Liver (tissue), 9 donors: Measurements from ENCODE around the gene GALK1. TPM values are rescaled to one million over a fixed set of nuclear protein-coding genes. Genes with fewer than 3 reads are reported as not detected.

Experiments
- DNase-seq: peaks from one replicate; pipeline ENCODE4 v3.0.0-alpha.2; 2017; ENCODE audit warnings: low spot score
- H3K27ac ChIP-seq, 2 donors: one replicate each; pipeline ENCODE4 v1.7.0; 2013; ENCODE audit warnings: inconsistent platforms in 2 of 2, low read length in 2 of 2, control low read depth in 1 of 2, low read depth in 1 of 2, mild to moderate bottlenecking in 1 of 2
- H3K27me3 ChIP-seq, 4 donors: one replicate each; pipeline versions ENCODE4 v1.6.1 to v1.7.0; 2013; ENCODE audit warnings: low read length in 3 of 4, inconsistent platforms in 1 of 4, mild to moderate bottlenecking in 1 of 4, moderate library complexity in 1 of 4; ENCODE audit not compliant: control insufficient read depth in 4 of 4, insufficient read depth in 4 of 4
- H3K36me3 ChIP-seq, 4 donors: one replicate each; pipeline versions ENCODE4 v1.6.1 to v1.7.0; 2013; ENCODE audit warnings: low read length in 3 of 4, mild to moderate bottlenecking in 3 of 4, low read depth in 1 of 4, moderate library complexity in 1 of 4; ENCODE audit not compliant: control insufficient read depth in 4 of 4, insufficient read depth in 3 of 4
- H3K4me1 ChIP-seq, 4 donors: one replicate each; pipeline versions ENCODE4 v1.6.1 to v1.7.0; 2013; ENCODE audit warnings: low read length in 3 of 4, mild to moderate bottlenecking in 3 of 4, moderate library complexity in 1 of 4; ENCODE audit not compliant: control insufficient read depth in 4 of 4, insufficient read depth in 4 of 4
- H3K4me3 ChIP-seq, 3 donors: one replicate each; pipeline versions ENCODE4 v1.6.1 to v1.7.0; 2013; ENCODE audit warnings: low read length in 3 of 3, control low read depth in 1 of 3, low read depth in 1 of 3, mild to moderate bottlenecking in 1 of 3
- H3K9ac ChIP-seq, 2 donors: one replicate each; pipeline ENCODE4 v1.7.0; 2013; ENCODE audit warnings: low read length in 2 of 2, mild to moderate bottlenecking in 2 of 2, moderate library complexity in 2 of 2, control low read depth in 1 of 2, low read depth in 1 of 2
- H3K9me3 ChIP-seq, 4 donors: one replicate each; pipeline versions ENCODE4 v1.6.1 to v1.7.0; 2013; ENCODE audit warnings: low read length in 3 of 4; ENCODE audit not compliant: control insufficient read depth in 4 of 4
- CTCF ChIP-seq: fragments of 150-350 bp; IDR thresholded peaks from 2 replicates; pipeline ENCODE4 v1.5.1; 2017; ENCODE audit warnings: improper control_type of control experiment, low read depth, low read length; ENCODE audit not compliant: missing input control
- EGR1 ChIP-seq, 2 donors: IDR thresholded peaks; 2 replicates each; pipeline ENCODE4 v1.6.1; 2016 to 2018; ENCODE audit warnings: antibody characterized with exemption in 2 of 2, low read depth in 2 of 2
- FOXA1 ChIP-seq: IDR thresholded peaks from 2 replicates; pipeline ENCODE4 v1.6.1; 2016; ENCODE audit warnings: antibody characterized with exemption
- FOXA2 ChIP-seq: IDR thresholded peaks from 2 replicates; pipeline ENCODE4 v1.6.1; 2016; ENCODE audit warnings: antibody characterized with exemption
- GABPA ChIP-seq, 2 donors: IDR thresholded peaks in 1 of 2; conservative IDR thresholded peaks in 1 of 2; 2 replicates each; pipeline ENCODE4 v1.6.1; 2016; ENCODE audit warnings: antibody characterized with exemption in 2 of 2, mild to moderate bottlenecking in 1 of 2, moderate library complexity in 1 of 2
- HNF4A ChIP-seq, 2 donors: conservative IDR thresholded peaks; 2 replicates each; pipeline ENCODE4 v1.6.1; 2016; ENCODE audit warnings: antibody characterized with exemption in 2 of 2, mild to moderate bottlenecking in 2 of 2
- HNF4G ChIP-seq: IDR thresholded peaks from 2 replicates; pipeline ENCODE4 v1.6.1; 2016; ENCODE audit warnings: antibody characterized with exemption
- JUND ChIP-seq, 2 donors: IDR thresholded peaks; 2 replicates each; pipeline ENCODE4 v1.6.1; 2016; ENCODE audit warnings: antibody characterized with exemption in 2 of 2
- MAX ChIP-seq: IDR thresholded peaks from 2 replicates; pipeline ENCODE4 v1.6.1; 2016; ENCODE audit warnings: antibody characterized with exemption
- NR2F2 ChIP-seq: IDR thresholded peaks from 2 replicates; pipeline ENCODE4 v1.6.1; 2016; ENCODE audit warnings: antibody characterized with exemption
- RAD21 ChIP-seq, 2 donors: IDR thresholded peaks; 2 replicates each; pipeline ENCODE4 v1.6.1; 2016; ENCODE audit warnings: antibody characterized with exemption in 2 of 2, mild to moderate bottlenecking in 2 of 2
- RXRA ChIP-seq, 2 donors: IDR thresholded peaks; 2 replicates each; pipeline ENCODE4 v1.6.1; 2017 to 2018; ENCODE audit warnings: antibody characterized with exemption in 2 of 2, mild to moderate bottlenecking in 1 of 2
- TAF1 ChIP-seq: conservative IDR thresholded peaks from 2 replicates; pipeline ENCODE4 v1.6.1; 2016; ENCODE audit warnings: antibody characterized with exemption, mild to moderate bottlenecking
- YY1 ChIP-seq: IDR thresholded peaks from 2 replicates; pipeline ENCODE4 v1.6.1; 2016; ENCODE audit warnings: antibody characterized with exemption, mild to moderate bottlenecking
- WGBS: extraction: QIAGEN DNeasy Blood & Tissue Kit; methylation state at CpG from one replicate; pipeline ENCODE4 v1.1.7; 2013; 5-methylcytosine and 5-hydroxymethylcytosine counted together
- polyA plus RNA-seq, 2 donors: library from polyadenylated mRNA; stranded (reverse) in 1 of 2; unstranded in 1 of 2; fragments of 200-250 nt in 1 of 2; fragments of >200 nt in 1 of 2; fragmentation: Nextera tagmentation in 1 of 2; extraction: Ambion mirVana in 1 of 2; gene quantifications; one replicate each; pipeline versions ENCODE4 v1.2.1 to v1.2.3, GENCODE V29; 2013 to 2015
- total RNA-seq, 2 donors: library from RNA; depleted of rRNA; stranded (reverse); fragments of >200 nt; gene quantifications; one replicate each; pipeline ENCODE4 v1.2.3, GENCODE V29; 2014
- donor health status: healthy.
- donor health status: healthy.
- donor health status: healthy.
- donor health status: healthy.
- donor health status: healthy.

GALK1 gene
- total and polyA plus RNA-seq, 4 donors: 59.0 to 230 (median 95.9) TPM

GRCh38 chr17:75751676-75752404 is 13.2 kb downstream of the GALK1 start:
- Histone ChIP-seq H3K4me3 (no peak overlapping the region), H3K36me3 (no peaks in the 10 kb centered on the region), H3K9me3 (no peaks in the 10 kb centered on the region), H3K27me3 (no peaks in the 10 kb centered on the region), H3K9ac (no peak overlapping the region), H3K4me1 (peaks cover 8 to 40% (median 17%) of the 10 kb centered on the region in 4 donors), H3K27ac (no peak overlapping the region)
- WGBS: 91% methylated on average over 24 of the region's 24 CpGs
- TF ChIP-seq RXRA (IDR thresholded peaks at IDR 0.05) (no peak), HNF4A (conservative IDR thresholded peaks at IDR 0.05) (no peak), FOXA1 (no peak), RAD21 (IDR thresholded peaks at IDR 0.05) (no peak), FOXA2 (no peak), EGR1 (IDR thresholded peaks at IDR 0.05; ENCODE audit: low read depth in 2 of 2) (no peak), TAF1 (no peak)
- DNase-seq: no peak

- TF ChIP-seq HNF4G (no peak), JUND (IDR thresholded peaks at IDR 0.05) (no peak), RAD21 (IDR thresholded peaks at IDR 0.05) (no peak), MAX (no peak), YY1 (no peak), NR2F2 (no peak), GABPA (IDR thresholded peaks at IDR 0.05 in 1 of 2, conservative IDR thresholded peaks at IDR 0.05 in 1 of 2) (no peak), HNF4A (conservative IDR thresholded peaks at IDR 0.05) (no peak), RXRA (IDR thresholded peaks at IDR 0.05) (no peak)
- Histone ChIP-seq H3K9me3 (no peaks in the 10 kb centered on the region), H3K9ac (no peak overlapping the region), H3K4me1 (peaks cover 8 to 36% (median 17%) of the 10 kb centered on the region in 4 donors), H3K27ac (no peak overlapping the region), H3K36me3 (no peaks in the 10 kb centered on the region), H3K27me3 (no peaks in the 10 kb centered on the region), H3K4me3 (no peak overlapping the region)
- no peak for DNase-seq
- 83% methylated on average over 23 of the region's 23 CpGs for WGBS
These were observed 14.2 kb downstream of the GALK1 start for GRCh38 chr17:75750661-75751423.

GRCh38 chr17:75749545-75750389 is 15.2 kb downstream of the GALK1 start:
- no peak overlapping the region for H3K27ac ChIP-seq
- no peak overlapping the region for H3K4me3 ChIP-seq
- TF ChIP-seq RXRA (IDR thresholded peaks at IDR 0.05): peak; percentile 11 to 52
- TF ChIP-seq CTCF: peak; percentile 80
- TF ChIP-seq JUND (IDR thresholded peaks at IDR 0.05): no peak
- TF ChIP-seq EGR1 (IDR thresholded peaks at IDR 0.05; ENCODE audit: low read depth in 2 of 2): no peak
- peak; percentile 82 to 93 for TF ChIP-seq RAD21 (IDR thresholded peaks at IDR 0.05)
- TF ChIP-seq NR2F2: no peak
- DNase-seq: peak; percentile 95
- no peak overlapping the region for H3K9ac ChIP-seq
- 18% methylated on average over 20 of the region's 20 CpGs for WGBS
- no peaks in the 10 kb centered on the region for H3K27me3 ChIP-seq
- no peaks in the 10 kb centered on the region for H3K36me3 ChIP-seq
- no peaks in the 10 kb centered on the region for H3K9me3 ChIP-seq
- H3K4me1 ChIP-seq: peaks cover 7 to 26% (median 13%) of the 10 kb centered on the region in 4 donors
